GM19099 (cell line): ENCODE results near the gene MRPL47.
A peak's percentile ranks its signal among the peaks of the same experiment; 100 is the strongest.

Experiments used
- POLR2A ChIP-seq: IDR thresholded peaks from 3 replicates; pipeline ENCODE4 v1.6.1; 2011; ENCODE audit warnings: low read depth; ENCODE audit not compliant: insufficient read length; ENCODE audit errors: extremely low read depth

The MRPL47 gene

DNA sequence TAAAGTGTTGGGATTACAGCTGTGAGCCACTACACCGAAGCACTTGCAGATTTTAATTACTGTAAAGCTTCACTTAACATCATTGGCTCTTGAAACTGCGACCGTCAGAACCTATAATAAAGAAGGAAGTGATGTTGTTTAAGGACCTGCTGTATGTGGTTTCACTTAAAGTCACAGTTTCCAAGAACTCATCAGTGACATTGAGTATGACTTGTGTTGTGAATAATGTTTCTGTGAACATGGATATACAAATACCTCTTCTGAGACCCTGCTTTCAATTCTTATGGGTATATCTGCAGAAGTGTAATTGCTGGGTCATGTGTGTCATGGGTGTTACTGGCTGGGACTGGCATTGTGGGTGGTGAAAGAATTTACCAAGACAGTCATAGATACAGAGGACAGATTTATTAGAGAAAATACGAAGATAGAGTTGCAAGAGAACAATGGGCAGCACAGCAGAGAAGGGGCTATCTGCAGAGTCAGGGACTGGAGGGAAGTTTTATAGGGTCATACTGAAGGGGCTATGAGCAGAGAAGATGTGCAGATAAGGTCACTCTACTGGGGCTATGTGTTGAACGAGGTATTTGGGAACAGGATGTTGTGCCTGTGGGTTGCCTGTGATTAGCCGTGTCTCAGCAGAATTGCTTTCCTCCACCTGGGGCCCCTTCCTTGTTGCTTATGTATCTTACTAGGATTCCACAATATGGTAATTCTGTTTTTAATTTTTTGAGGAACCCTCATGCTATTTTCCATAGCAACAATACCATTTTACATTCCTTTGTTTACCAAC, 4.7 kb upstream of the MRPL47 start:
- TF ChIP-seq POLR2A = peak; percentile 22

DNA sequence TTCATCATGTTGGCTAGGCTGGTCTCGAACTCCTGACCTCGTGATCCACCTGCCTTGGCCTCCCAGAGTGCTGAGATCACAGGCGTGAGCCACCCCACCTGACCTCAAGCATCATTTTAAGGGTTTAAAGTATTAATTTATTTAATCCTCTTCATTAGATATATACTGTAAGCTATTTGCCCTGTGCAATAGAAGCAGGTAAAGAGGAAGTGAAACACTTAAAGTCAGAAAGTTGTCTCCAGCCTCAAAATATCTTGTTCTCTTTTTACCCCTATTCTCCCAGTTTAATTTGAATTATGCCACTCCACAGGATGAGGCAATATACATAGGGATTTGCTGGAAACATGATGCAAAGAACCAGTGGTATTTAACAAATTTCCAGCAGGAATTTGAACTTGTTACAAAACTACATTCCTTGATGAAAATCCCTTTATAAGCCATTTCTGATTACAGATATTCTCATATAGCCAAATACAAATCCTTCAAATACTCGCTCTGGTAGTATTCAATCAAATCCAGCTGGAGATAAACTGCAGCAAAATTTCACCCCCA, 2.2 kb upstream of the MRPL47 start:
- TF ChIP-seq POLR2A = no peak

DNA sequence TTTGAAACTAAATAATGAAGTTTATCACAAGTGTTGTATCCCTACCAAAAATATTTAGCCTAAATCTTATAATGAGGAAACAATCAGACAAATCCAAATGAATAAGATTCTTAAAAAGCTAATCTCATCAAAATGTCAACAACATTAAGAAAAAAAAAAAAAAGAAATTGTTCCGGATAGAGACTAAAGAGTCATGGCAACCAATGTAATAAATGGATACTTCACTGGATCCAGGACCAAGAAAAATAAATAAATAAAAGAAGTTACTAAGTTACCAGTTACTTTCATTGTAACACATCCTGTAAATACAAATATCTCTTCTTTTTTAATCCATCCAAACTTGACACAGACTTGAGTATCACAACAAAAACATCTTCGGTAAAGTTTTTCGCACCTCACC, 607 bp downstream of the MRPL47 start:
- no peak for TF ChIP-seq POLR2A

DNA sequence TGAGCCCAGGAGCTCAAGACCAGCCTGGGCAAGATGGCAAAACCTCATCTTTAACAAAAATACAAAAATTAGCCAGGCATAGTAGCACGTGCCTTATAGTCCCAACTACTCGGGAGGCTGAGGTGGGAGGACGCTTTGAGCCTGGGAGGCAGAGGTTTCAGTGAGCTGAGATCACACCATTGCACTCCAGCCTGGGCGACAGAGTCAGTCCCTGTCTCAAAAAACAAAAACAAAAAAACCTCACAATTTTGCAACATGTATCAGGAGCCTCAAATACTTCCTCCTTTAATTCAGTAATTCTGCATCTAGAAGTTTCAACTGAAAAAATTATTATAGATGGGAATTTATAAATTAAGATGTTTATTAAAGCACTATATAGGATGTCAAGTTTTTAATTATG, 1.1 kb downstream of the MRPL47 start:
- no peak for TF ChIP-seq POLR2A

DNA sequence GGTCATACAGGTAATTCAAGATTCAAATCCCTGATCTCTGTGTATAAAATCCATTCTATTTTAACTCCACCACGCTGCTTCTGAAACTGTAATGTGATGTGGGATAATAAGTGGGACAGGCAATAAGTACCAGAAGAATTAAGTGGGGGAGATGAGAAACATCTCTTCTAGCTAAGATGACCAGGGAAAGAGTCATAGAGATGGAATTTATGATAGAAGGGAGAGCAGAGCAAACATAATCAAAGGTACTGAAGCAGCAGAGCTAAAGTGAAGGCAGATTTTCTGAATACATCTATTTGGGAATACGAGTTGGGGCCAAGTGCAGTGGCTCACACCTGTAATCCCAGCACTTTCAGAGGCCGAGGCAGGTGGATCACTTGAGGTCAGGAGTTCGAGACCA, 4.9 kb downstream of the MRPL47 start:
- TF ChIP-seq POLR2A = no peak

DNA sequence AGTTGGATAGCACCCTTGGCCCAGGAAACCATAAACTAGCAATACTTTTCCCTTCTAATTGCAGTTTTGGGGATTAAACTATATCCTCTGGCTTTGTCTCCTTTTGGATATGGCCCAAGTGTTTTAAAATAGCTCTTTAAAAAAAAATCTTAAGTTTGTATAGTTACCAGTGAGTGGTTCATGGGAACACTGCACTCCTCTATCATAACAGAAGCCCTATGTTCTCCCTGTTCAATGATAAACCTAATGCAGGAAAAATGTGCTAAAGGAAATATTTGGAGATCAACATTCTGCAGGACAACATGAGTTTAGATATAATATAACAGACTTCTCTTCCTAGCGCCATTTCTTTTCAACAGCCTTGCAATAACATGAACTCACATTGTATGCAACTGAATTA, 13.1 kb downstream of the MRPL47 start:
- TF ChIP-seq POLR2A = no peak

DNA sequence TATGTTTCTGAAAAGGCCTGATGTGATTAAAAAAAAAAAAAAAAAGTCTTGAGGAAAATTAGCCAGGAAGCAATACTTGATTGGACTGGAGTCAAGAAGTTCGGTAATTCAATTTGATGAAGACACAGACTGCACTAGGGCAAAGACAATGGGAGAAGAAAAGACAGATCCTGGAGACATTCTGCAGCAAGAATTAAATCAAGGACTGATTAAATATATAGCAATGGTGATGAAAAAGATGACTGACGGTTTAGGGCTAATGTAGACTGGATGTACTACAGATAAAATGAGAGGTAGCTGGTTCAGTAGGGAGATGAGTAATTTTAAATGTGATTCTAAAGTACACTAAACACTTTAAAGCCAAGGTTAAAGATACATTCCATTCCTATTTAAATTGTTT, 13.8 kb downstream of the MRPL47 start:
- no peak for TF ChIP-seq POLR2A

DNA sequence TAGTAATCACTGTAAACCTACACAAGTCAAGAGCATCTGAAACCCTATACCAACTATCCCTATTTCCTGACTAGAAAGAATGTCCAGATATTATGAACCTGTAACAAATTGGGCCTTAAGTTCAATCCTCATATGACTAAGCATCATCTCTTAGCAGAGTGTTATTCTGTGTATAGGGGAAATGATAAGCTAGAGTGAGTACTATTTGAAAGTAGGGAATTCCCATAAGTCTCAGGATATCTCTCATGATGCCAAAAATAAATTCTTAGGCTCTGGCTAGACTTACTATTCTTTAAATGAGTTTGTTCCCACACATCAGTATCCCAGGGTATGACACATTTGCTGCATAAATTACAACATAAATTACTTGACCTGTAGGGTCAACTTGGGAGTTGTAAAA, 15.3 kb downstream of the MRPL47 start:
- no peak for TF ChIP-seq POLR2A

DNA sequence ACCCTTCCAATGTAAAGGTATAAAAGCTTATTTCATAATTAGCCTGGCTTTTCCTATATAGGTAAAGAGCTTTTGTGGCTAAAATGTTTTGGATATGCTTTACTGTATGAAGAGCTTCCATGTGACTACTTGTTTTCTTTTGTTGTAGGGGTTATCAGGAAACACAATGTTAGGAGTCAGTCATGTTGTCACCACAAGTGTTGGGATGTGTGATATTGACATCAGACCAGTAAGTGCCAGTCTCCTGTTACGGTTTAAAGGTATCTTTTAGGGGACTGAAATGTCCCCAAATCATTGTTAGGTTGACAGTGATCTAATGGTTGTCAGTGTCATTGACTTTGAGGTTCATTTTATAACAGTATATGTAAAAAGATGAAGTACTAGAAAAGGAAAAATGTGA, 23.4 kb downstream of the MRPL47 start:
- no peak for TF ChIP-seq POLR2A

DNA sequence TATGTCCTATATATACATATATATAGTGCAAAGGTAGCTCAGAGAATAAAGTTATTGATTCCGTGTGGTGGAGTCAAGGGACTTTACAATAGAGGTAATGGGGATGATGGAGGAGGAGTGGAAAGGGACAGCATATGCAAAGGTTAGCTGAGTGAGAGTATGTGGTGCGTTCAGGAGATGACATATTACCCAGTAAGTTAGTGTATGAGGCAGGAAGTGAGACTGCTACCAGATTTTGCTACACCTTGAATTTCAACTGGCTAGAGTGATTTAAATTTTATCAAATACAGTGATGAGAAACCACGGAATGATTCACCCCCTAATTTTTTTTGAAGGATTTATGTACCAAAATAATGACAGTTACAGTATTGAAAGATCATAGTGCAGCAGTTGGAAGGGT, 38.9 kb downstream of the MRPL47 start:
- TF ChIP-seq POLR2A = no peak

DNA sequence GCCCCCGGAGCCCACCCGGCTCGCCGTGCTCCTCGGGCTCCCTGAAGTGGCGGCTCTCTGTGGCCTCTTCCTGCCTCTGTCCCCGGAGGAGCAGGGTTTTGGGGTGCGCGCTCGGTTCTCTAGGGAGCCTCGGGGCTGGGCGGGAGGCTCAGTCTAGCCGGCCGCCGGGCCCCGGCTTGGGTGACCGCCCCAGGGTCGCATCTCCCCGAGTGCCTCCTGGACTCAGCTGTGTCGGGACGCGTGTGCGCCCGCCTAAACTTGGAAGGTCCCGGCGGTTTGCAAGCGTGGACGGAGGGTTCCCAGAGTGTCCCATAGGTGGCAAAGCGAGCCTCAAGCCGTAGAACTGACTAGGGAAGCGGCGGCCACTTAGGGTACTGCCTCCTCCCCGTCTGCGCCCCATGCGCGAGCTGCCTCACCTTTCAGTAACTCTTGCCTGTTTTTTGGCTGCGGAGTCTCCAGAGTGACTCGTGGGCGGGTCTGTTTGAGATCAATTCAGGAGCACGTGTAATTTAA, 41.1 kb downstream of the MRPL47 start:
- TF ChIP-seq POLR2A = no peak

DNA sequence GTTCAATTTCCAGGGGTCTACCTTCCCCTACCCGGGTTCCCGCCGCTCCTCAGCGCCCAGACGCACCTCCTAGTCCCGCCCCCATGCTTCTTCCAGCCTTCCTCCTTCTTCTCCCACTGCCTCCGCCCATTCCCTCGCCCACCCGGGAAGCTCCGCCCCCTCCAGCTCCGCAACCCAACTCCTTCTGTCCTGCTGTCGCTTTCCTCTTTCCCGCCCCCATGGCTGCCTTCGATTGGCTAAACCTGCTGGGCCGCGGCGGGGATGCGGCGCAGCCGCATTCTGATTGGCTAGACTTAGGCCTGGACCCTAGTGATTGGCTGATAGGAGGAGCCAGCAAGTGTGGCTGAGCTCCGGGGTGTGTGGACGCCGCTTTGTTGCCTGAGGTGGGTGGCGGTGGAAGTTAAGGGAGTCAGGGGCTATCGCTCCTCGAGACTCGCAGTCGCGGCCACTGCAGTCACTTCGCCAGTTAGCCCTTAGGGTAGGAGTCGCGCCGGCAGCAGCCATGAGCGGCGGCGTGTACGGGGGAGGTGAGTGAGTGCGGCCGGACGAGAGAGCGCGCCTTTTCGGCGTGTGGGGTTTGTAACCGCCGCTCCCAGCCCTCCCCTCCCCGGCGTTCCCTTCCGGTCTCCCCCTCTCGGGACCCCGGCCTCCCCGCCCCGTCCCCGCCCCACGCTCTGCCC, 41.7 kb downstream of the MRPL47 start, which contains the start of gene ACTL6A:
Gene ACTL6A (plus strand): TSS at position 336 of the 680 bp plus-strand sequence. CDS start 167 bp downstream, at position 503.
- peak; percentile 87 for TF ChIP-seq POLR2A

DNA sequence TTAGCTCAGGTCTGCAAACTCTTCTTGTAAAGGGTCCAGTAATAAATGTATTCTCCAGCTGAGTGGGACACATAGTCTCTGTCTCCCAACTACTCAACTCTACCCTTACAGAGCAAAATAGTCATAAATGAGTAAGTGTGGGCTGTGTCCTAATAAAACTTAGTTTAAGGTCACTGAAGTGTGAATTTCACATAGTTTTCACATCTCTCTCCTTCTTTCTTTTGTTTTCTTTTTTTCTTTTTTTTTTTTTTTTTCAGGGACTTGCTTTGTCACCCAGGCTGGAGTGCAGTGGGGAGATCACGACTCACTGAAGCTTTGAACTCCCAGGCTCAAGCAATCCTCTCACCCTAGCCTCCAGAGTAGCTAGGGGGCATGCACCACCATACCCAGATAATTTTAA, 43.6 kb downstream of the MRPL47 start:
- no peak for TF ChIP-seq POLR2A

DNA sequence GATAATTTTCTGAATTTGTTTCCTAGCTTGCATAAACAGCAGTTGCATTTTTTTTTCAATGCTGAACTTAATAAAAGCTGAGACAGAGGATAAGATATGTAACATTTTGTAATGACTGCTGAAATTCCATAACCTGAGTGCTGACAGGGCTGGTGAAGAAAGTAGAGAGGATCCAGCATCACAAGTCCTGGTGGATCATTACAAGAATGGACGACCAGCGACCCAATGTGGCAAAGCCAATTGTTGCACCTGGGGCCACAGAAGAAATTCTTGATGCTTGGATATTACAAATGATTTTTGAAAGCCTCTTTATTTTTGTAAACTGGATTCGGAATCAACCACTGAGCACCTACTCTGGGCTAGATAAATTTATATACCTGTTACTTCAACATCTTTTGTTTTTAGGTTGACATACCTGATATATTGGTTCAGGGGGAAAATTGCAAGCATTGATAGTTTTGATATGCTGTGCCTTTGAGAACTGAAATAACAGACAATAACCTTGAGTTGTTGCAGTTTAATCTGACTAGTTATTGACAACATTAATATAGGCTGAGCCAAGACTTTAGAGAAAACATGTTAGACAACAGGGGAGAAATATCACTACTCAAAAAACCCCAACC, 45.6 kb downstream of the MRPL47 start:
- TF ChIP-seq POLR2A = no peak

DNA sequence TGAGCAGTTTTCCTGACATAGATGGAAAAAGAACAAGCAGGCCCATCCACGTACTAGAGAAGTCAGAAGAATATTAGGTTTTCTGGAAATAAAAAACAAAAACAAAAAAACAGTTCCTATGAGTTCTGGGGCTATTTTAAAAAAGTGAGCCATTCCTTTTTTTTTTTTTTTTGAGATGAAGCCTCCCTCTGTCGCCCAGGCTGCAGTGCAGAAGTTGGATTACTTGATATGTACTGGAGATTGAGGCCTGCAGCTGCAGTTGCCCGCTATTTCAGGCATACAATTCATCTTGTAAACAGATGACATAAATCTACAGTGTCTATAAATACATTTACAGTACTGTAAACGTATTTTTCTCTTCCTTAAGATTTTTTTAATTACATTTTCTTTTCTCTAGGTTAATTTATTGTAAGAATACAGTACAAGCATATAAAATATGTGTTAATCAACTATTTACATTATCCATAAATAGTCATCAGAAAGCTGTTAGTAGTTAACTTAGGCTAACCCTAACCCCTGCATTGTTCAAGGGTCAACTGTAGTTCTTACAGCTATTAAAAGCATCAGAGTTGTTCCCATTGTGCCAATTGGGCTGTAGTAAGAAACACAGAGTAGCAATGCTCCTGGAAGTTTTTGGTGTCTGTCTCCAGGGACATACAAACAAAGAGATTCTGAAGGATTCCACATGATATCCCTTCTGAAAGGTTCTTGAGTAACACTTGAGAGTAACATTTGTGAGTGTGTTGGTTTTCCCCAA, 52.9 kb downstream of the MRPL47 start:
- TF ChIP-seq POLR2A = no peak
